ENCODE data around the gene CMTM4. TPM values are rescaled to one million over a fixed set of nuclear protein-coding genes. Genes with fewer than 3 reads are reported as not detected.
"Not testable (repeated sequence)": the region's sequence is repeated elsewhere in the genome, so short reads cannot be mapped to it uniquely, and the experiment has no call there.

CMTM4 gene
- total and polyA plus RNA-seq, 4 donors = 24.3 to 78.0 (median 32.0) TPM

- WGBS, 2 donors = 92 to 97% methylated on average over 6 of the region's 6 CpGs
- no peaks in the 10 kb centered on the region for H3K36me3 ChIP-seq (ENCODE audit: control insufficient read depth in 4 of 4, insufficient read depth in 4 of 4, low read length in 4 of 4)
- no peak overlapping the region for H3K27ac ChIP-seq (ENCODE audit: low read depth in 1 of 2, low read length in 1 of 2)
- ATAC-seq (ENCODE audit: insufficient read depth, low FRiP score) = no peak
- TF ChIP-seq CTCF (IDR thresholded peaks at IDR 0.05; ENCODE audit: control extremely low read depth, extremely low read depth) = no peak
- no peak for DNase-seq
- no peaks in the 10 kb centered on the region for H3K9me3 ChIP-seq (ENCODE audit: control insufficient read depth in 4 of 4, insufficient read depth in 3 of 4, low read length in 3 of 4)
- H3K27me3 ChIP-seq (ENCODE audit: control insufficient read depth in 3 of 3, insufficient read depth in 3 of 3, low read length in 2 of 3) = no peaks in the 10 kb centered on the region
- H3K4me3 ChIP-seq = no peak overlapping the region
- H3K9ac ChIP-seq (ENCODE audit: insufficient read depth in 1 of 2, low read length in 2 of 2) = no peak overlapping the region
- H3K4me1 ChIP-seq (ENCODE audit: control insufficient read depth in 5 of 5, insufficient read depth in 5 of 5, low read length in 5 of 5) = peaks cover 0 to 3% (median 0%) of the 10 kb centered on the region in 5 donors
These were observed 7.3 kb downstream of the CMTM4 start for GRCh38 chr16:66689282-66689681.

DNA sequence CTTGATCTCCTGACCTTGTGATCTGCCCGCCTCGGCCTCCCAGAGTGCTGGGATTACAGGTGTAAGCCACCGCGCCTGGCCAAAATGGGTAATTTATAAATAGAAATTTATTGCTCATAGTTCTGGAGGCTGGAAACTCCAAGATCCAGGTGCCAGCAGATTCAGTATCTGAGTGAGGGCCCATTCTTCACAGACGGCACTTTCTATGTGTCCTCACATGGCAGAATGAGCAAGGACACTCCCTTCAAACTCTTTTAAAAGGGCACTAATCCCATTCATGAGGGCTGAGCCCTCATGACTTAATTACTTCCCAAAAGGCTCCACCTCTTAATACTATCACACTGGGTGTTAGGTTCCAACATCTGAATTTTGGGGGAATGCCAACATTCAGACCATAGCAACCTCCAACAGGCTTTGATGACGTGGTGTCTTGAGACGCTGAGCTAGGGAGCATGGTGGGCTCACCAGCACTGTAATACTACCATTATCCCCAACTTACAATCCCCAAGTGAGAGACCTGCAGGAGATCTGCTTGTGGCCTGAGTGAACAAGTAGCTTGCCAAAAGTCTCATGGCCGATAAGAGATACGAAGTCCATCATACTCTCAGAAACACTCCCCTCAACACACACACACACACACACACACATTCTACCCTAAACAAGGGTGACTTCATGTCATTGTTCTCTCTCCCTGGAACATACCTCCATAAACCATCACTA, 8.5 kb downstream of the CMTM4 start:
- no peak for ATAC-seq (ENCODE audit: insufficient read depth, low FRiP score)
- Histone ChIP-seq H3K27me3 (ENCODE audit: control insufficient read depth in 3 of 3, insufficient read depth in 3 of 3, low read length in 2 of 3) (no peaks in the 10 kb centered on the region), H3K27ac (ENCODE audit: low read depth in 1 of 2, low read length in 1 of 2) (no peak overlapping the region), H3K4me1 (ENCODE audit: control insufficient read depth in 5 of 5, insufficient read depth in 5 of 5, low read length in 5 of 5) (peaks cover 0 to 2% (median 0%) of the 10 kb centered on the region in 5 donors), H3K4me3 (no peak overlapping the region), H3K36me3 (ENCODE audit: control insufficient read depth in 4 of 4, insufficient read depth in 4 of 4, low read length in 4 of 4) (no peaks in the 10 kb centered on the region), H3K9me3 (ENCODE audit: control insufficient read depth in 4 of 4, insufficient read depth in 3 of 4, low read length in 3 of 4) (no peaks in the 10 kb centered on the region), H3K9ac (ENCODE audit: insufficient read depth in 1 of 2, low read length in 2 of 2) (no peak overlapping the region)
- TF ChIP-seq CTCF (IDR thresholded peaks at IDR 0.05; ENCODE audit: control extremely low read depth, extremely low read depth) = no peak
- 94% methylated on average over 9 of the region's 9 CpGs for WGBS, 2 donors
- no peak for DNase-seq

DNA sequence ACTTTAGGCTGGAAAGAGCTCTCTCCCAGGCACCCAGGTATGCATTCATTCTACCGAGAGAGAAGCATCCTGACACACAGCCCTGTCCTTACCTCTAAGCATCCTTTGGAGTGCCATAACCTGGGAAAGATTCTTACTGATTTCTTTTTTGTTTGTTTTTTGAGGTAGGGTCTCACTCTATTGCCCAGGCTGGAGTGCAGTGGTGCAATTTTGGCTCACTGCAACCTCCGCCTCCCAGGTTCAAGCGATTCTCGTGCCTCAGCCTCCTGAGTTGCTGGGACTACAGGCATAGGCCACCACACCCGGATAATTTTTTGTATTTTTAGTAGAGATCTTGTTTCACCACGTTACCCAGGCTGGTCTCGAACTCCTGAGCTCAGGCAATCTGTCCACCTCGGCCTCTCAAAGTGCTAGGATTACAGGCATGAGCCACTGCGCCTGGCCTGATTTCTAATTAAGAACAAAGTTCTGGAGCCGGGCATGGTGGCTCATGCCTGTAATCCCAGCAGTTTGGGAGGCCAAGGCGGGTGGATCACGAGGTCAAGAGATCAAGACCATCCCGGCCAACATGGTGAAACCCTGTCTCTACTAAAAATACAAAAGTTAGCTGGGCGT, 10.9 kb downstream of the CMTM4 start:
- not testable (repeated sequence) for H3K27ac ChIP-seq (ENCODE audit: low read depth in 1 of 2, low read length in 1 of 2); ATAC-seq (ENCODE audit: insufficient read depth, low FRiP score); H3K27me3 ChIP-seq (ENCODE audit: control insufficient read depth in 3 of 3, insufficient read depth in 3 of 3, low read length in 2 of 3); H3K4me3 ChIP-seq; H3K9ac ChIP-seq (ENCODE audit: insufficient read depth in 1 of 2, low read length in 2 of 2); H3K9me3 ChIP-seq (ENCODE audit: control insufficient read depth in 4 of 4, insufficient read depth in 3 of 4, low read length in 3 of 4); H3K36me3 ChIP-seq (ENCODE audit: control insufficient read depth in 4 of 4, insufficient read depth in 4 of 4, low read length in 4 of 4); H3K4me1 ChIP-seq (ENCODE audit: control insufficient read depth in 5 of 5, insufficient read depth in 5 of 5, low read length in 5 of 5); DNase-seq
- WGBS, 2 donors = 95 to 97% methylated on average over 14 of the region's 14 CpGs

- H3K36me3 ChIP-seq (ENCODE audit: control insufficient read depth in 4 of 4, insufficient read depth in 4 of 4, low read length in 4 of 4) = peaks cover 0 to 2% (median 0%) of the 10 kb centered on the region in 4 donors
- no peak overlapping the region for H3K4me3 ChIP-seq
- DNase-seq (no peak), ATAC-seq (ENCODE audit: insufficient read depth, low FRiP score) (no peak)
- no peak overlapping the region for H3K9ac ChIP-seq (ENCODE audit: insufficient read depth in 1 of 2, low read length in 2 of 2)
- no peaks in the 10 kb centered on the region for H3K9me3 ChIP-seq (ENCODE audit: control insufficient read depth in 4 of 4, insufficient read depth in 3 of 4, low read length in 3 of 4)
- no peak overlapping the region for H3K27ac ChIP-seq (ENCODE audit: low read depth in 1 of 2, low read length in 1 of 2)
- H3K27me3 ChIP-seq (ENCODE audit: control insufficient read depth in 3 of 3, insufficient read depth in 3 of 3, low read length in 2 of 3) = no peaks in the 10 kb centered on the region
- no peak for TF ChIP-seq CTCF (IDR thresholded peaks at IDR 0.05; ENCODE audit: control extremely low read depth, extremely low read depth)
- peaks cover 0 to under 1% (median 0%) of the 10 kb centered on the region in 5 donors for H3K4me1 ChIP-seq (ENCODE audit: control insufficient read depth in 5 of 5, insufficient read depth in 5 of 5, low read length in 5 of 5)
- 75 to 76% methylated on average over 1 of the region's 1 CpG for WGBS, 2 donors
These were observed 14.3 kb downstream of the CMTM4 start for GRCh38 chr16:66682271-66682670.

Data from lung (tissue), 12 donors.